Heart left ventricle (tissue), 16 donors: ENCODE data around the gene PHKB. TPM values are rescaled to one million over a fixed set of nuclear protein-coding genes. Genes with fewer than 3 reads are reported as not detected.
A peak's percentile ranks its signal among the peaks of the same experiment; 100 is the strongest.

ENCODE experiments used
- ATAC-seq, 4 donors: fragments of 200-7000 bp; cut with Tn5 transposase; one replicate each; pipeline ENCODE4 v1.9.1; 2020 to 2022; ENCODE audit warnings: moderate library complexity in 4 of 4, mild to moderate bottlenecking in 3 of 4, moderate number of reproducible peaks in 1 of 4
- DNase-seq, 5 donors: peaks; one replicate each; pipeline ENCODE4 v3.0.0-alpha.2; 2020
- H3K27ac ChIP-seq, 12 donors: fragments of 200-600 bp; sonication (generic) in 4 of 12; one replicate each; pipeline versions ENCODE4 v1.5.0 to v1.8.0; 2016 to 2022; ENCODE audit warnings: mild to moderate bottlenecking in 2 of 12
- H3K27me3 ChIP-seq, 9 donors: fragments of 200-600 bp; sonication (generic) in 2 of 9; one replicate each; pipeline versions ENCODE4 v1.5.1 to v1.8.0; 2016 to 2022; ENCODE audit warnings: mild to moderate bottlenecking in 3 of 9
- H3K36me3 ChIP-seq, 9 donors: fragments of 200-600 bp; sonication (generic) in 2 of 9; one replicate each; pipeline versions ENCODE4 v1.5.0 to v1.8.0; 2018 to 2022; ENCODE audit warnings: mild to moderate bottlenecking in 2 of 9
- H3K4me1 ChIP-seq, 12 donors: fragments of 200-600 bp; sonication (generic) in 4 of 12; one replicate each; pipeline versions ENCODE4 v1.5.0 to v1.8.0; 2016 to 2022; ENCODE audit warnings: mild to moderate bottlenecking in 3 of 12
- H3K4me3 ChIP-seq, 12 donors: fragments of 200-600 bp; sonication (generic) in 4 of 12; one replicate each; pipeline versions ENCODE4 v1.5.0 to v1.8.0; 2017 to 2022; ENCODE audit warnings: mild to moderate bottlenecking in 9 of 12, moderate library complexity in 4 of 12
- H3K9me3 ChIP-seq, 12 donors: fragments of 200-600 bp; sonication (generic) in 4 of 12; one replicate each; pipeline versions ENCODE4 v1.5.0 to v1.8.0; 2016 to 2022; ENCODE audit warnings: mild to moderate bottlenecking in 1 of 12
- POLR2A ChIP-seq, 2 donors: fragments of 450-650 bp; IDR thresholded peaks; one replicate each; pipeline ENCODE4 v1.6.1; 2017; ENCODE audit warnings: antibody characterized with exemption in 2 of 2, mild to moderate bottlenecking in 2 of 2, moderate library complexity in 2 of 2
- WGBS, 4 donors: extraction: QIAGEN DNeasy Blood & Tissue Kit in 2 of 4; methylation state at CpG; one replicate each; pipeline versions ENCODE4 v1.1.5 to v1.1.7; 2013 to 2018; 5-methylcytosine and 5-hydroxymethylcytosine counted together
- intact Hi-C, 10 donors: fragments of 100-400 bp; cut with DNase I; formaldehyde crosslinking; loops; one replicate each; pipeline versions ENCODE4 v1.11.1 to v1.14.2; 2022
- polyA plus RNA-seq, 2 donors: library from polyadenylated mRNA; stranded (reverse); fragments of 200-250 nt; gene quantifications; one replicate each; pipeline ENCODE4 v1.2.3, GENCODE V29; 2013
- total RNA-seq, 9 donors: library from RNA; depleted of rRNA in 2 of 9; stranded (reverse); fragments of >200 nt in 2 of 9; fragmentation: NEBNext Ultra II Directional in 3 of 9; extraction: Animal tissue kit (Norgen Biotek cat#: 25700) in 3 of 9; gene quantifications; one replicate each; pipeline versions ENCODE4 v1.1.0 to v1.2.4, GENCODE V29; 2016 to 2023
- TF ChIP-seq, protein P1 (sequence below), 12 donors: fragments of 200-600 bp; sonication (generic) in 4 of 12; IDR thresholded peaks; one replicate each; pipeline versions ENCODE4 v1.5.0 to v1.8.0; 2018 to 2022; ENCODE audit warnings: antibody characterized with exemption in 12 of 12, mild to moderate bottlenecking in 5 of 12
- donor health status: ischemic (EF 13 %, LVEDD 7.1; RV severe dilation, severe dysfunction).
- donor health status: healthy with polysubstance abuse.
- donor health status: DM: no; HTN: yes; CAD: no.
- donor health status: DM: no; HTN: no; CAD: no.
- donor health status: ischemic (EF 25% LVEDD 6.9; RV normal size, moderate dysfunction).
- donor health status: ischemic (EF 25% LVEDD 5.7; RV mildly dilated, moderate dysfunction).
- donor health status: healthy.
- donor health status: DM: yes; HTN: yes; CAD: no.
- donor health status: ischemic (EF 35%, LVEDD 5.7; RV mildly dilated, moderate dysfunction).
- donor health status: nonischemic (EF 11% LVEDD 7.7; RV severe dilation, severe dysfunction).
- donor health status: DM: yes; HTN: yes; CAD: no.
- donor health status: PGD.
- donor health status: ischemic (EF 29% LVEDD 5.4; RV normal size, mild dysfunction).
- donor health status: nonischemic (EF 23%, LVEDD 6.1; RV moderate dilation, normal function).

The PHKB gene
- total and polyA plus RNA-seq, 11 donors = 14.2 to 70.1 (median 61.3) TPM

DNA sequence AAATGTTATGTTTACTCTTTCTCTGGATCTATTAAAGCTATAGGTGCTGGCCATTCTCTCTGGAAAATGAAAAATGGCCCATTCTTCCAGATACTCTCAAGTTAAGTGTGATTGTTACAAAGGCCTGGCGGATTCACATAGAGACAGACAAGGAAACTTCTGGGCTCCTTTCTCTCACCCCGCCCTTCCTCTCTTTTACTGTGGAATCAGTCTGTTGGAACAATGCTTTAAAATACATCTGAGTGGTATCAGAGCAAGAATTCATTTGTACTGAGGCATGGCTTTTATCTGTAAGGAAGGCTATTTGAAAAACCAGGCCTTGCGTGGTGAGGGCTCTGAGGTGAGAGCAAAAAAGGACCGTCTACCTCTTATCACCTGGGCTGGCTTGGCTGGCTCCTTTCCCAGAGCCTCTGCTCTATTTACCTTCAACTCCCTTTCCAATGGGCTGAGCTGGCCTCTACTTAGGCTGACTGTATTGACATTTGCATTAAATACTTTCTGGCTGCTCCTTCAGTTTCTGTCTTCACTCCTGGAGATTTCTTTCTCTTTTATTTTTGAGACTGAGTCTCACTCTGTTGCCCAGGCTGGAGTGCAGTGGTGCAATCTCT is 274.0 kb downstream of the PHKB start:
- DNase-seq (no peak), ATAC-seq (peak in 1 of 4 donors; percentile 22)
- WGBS, 4 donors = 40 to 46% (median 43%) methylated on average over 4 of the region's 4 CpGs
- peaks cover 0 to 2% (median 0%) of the 10 kb centered on the region in 12 donors for H3K4me1 ChIP-seq
- H3K4me3 ChIP-seq = no peak overlapping the region
- H3K9me3 ChIP-seq = peaks cover 0 to 15% (median 4%) of the 10 kb centered on the region in 12 donors
- TF ChIP-seq, protein P1, sequence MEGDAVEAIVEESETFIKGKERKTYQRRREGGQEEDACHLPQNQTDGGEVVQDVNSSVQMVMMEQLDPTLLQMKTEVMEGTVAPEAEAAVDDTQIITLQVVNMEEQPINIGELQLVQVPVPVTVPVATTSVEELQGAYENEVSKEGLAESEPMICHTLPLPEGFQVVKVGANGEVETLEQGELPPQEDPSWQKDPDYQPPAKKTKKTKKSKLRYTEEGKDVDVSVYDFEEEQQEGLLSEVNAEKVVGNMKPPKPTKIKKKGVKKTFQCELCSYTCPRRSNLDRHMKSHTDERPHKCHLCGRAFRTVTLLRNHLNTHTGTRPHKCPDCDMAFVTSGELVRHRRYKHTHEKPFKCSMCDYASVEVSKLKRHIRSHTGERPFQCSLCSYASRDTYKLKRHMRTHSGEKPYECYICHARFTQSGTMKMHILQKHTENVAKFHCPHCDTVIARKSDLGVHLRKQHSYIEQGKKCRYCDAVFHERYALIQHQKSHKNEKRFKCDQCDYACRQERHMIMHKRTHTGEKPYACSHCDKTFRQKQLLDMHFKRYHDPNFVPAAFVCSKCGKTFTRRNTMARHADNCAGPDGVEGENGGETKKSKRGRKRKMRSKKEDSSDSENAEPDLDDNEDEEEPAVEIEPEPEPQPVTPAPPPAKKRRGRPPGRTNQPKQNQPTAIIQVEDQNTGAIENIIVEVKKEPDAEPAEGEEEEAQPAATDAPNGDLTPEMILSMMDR (IDR thresholded peaks at IDR 0.05) = no peak
- TF ChIP-seq POLR2A (IDR thresholded peaks at IDR 0.05) = no peak
- intact Hi-C loops = no loop called here
- H3K27ac ChIP-seq = no peak overlapping the region
- no peaks in the 10 kb centered on the region for H3K36me3 ChIP-seq
- H3K27me3 ChIP-seq = no peaks in the 10 kb centered on the region

DNA sequence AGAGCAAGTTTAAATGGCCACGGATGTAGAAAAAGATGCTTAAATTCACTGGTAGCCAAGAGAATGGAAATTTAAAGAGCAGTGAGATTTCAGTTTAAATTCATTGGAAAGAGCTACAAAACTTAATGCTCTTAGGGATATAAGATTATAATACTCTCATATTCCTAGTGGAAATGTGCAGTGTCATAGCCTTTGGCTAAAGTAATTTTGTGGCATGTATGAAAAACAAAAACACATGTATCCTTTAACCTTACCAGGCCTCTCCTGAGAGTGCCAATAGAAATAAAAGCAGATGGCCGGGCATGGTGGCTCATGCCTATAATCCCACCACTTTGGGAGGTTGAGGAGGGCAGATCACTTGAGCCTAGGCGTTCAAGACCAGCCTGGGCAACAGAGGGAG is 289.2 kb downstream of the PHKB start:
- intact Hi-C loops = no loop called here
- 79 to 84% (median 82%) methylated on average over 3 of the region's 3 CpGs for WGBS, 4 donors
- Histone ChIP-seq H3K4me1 (no peaks in the 10 kb centered on the region), H3K27ac (no peak overlapping the region), H3K27me3 (peaks cover 0 to 3% (median 0%) of the 10 kb centered on the region in 9 donors), H3K4me3 (no peak overlapping the region), H3K9me3 (no peaks in the 10 kb centered on the region), H3K36me3 (no peaks in the 10 kb centered on the region)
- no peak for DNase-seq
- no peak for ATAC-seq
- TF ChIP-seq POLR2A (IDR thresholded peaks at IDR 0.05) = no peak
- TF ChIP-seq, protein P1 (IDR thresholded peaks at IDR 0.05) = no peak

Other genes with a start within 250 kb of the PHKB start
- 100 to 1,000 TPM in 1 of 9 donors, 10 to 100 TPM in 8; 45.2 to 102 (median 73.4) TPM for gene ITFG1, start 268 bp upstream of the PHKB start, total RNA-seq
- gene ITFG1, start 268 bp upstream of the PHKB start, polyA plus RNA-seq = 10 to 100 TPM; 13.0 to 29.2 TPM